GM12878 (cell line): ENCODE data around the gene USP5. TPM values are rescaled to one million over a fixed set of nuclear protein-coding genes. Genes with fewer than 3 reads are reported as not detected.

Experiments
- FOXK2 ChIP-seq: fragments of 450-650 bp; IDR thresholded peaks from 2 replicates; pipeline ENCODE4 v1.6.1; 2017; ENCODE audit warnings: mild to moderate bottlenecking, moderate library complexity
- FOXM1 ChIP-seq: IDR thresholded peaks from 2 replicates; pipeline ENCODE4 v1.6.1; 2012; ENCODE audit warnings: low read depth, mild to moderate bottlenecking, inconsistent platforms, low read length, moderate library complexity
- GATAD2B ChIP-seq: fragments of 450-650 bp; conservative IDR thresholded peaks from 2 replicates; pipeline ENCODE4 v1.6.1; 2017; ENCODE audit warnings: low read depth, mild to moderate bottlenecking, moderate library complexity
- JUNB ChIP-seq: IDR thresholded peaks from 2 replicates; pipeline ENCODE4 v1.6.1; 2016; ENCODE audit warnings: antibody characterized with exemption, mild to moderate bottlenecking
- SIN3A ChIP-seq: IDR thresholded peaks from 2 replicates; pipeline ENCODE4 v1.6.1; 2012; ENCODE audit warnings: low read depth, low read length, improper control_type of control experiment
- SIX5 ChIP-seq: IDR thresholded peaks from 2 replicates; pipeline ENCODE4 v1.6.1; 2011; ENCODE audit warnings: mild to moderate bottlenecking, low read depth, low read length, moderate library complexity; ENCODE audit not compliant: severe bottlenecking
- SREBF1 ChIP-seq: IDR thresholded peaks from 2 replicates; pipeline ENCODE4 v1.6.1; 2012; ENCODE audit warnings: mild to moderate bottlenecking, low read length
- TAF1 ChIP-seq: IDR thresholded peaks from 2 replicates; pipeline ENCODE4 v1.6.1; 2011; ENCODE audit warnings: mild to moderate bottlenecking, low read depth, low read length, borderline replicate concordance
- TBL1XR1 ChIP-seq: IDR thresholded peaks from 2 replicates; pipeline ENCODE4 v1.6.1; 2012; ENCODE audit warnings: low read depth, low read length, improper control_type of control experiment
- USF1 ChIP-seq: IDR thresholded peaks from 2 replicates; pipeline ENCODE4 v1.6.1; 2011; ENCODE audit warnings: borderline replicate concordance, low read depth, mild to moderate bottlenecking, moderate library complexity, mixed read lengths, low read length; ENCODE audit not compliant: insufficient read depth; ENCODE audit errors: extremely low read length
- YY1 ChIP-seq: IDR thresholded peaks from 2 replicates; pipeline ENCODE4 v1.6.1; 2011; ENCODE audit warnings: low read depth, mild to moderate bottlenecking, low read length
- ZNF274 ChIP-seq: IDR thresholded peaks from one replicate; pipeline ENCODE4 v1.8.0; 2011; ENCODE audit not compliant: insufficient read length, insufficient read depth
- polyA plus RNA-seq, 11 experiments: library from polyadenylated mRNA; depleted of rRNA in 4 of 11; unstranded in 6 of 11; stranded (reverse) in 5 of 11; fragments of >200 nt; fragmentation: Nextera tagmentation in 4 of 11; fragmentation: Illumina TruSeq in 1 of 11; extraction: Ambion mirVana in 4 of 11; extraction: Trizol in 1 of 11; gene quantifications; 1 replicate in 1 of 11; 2 replicates in 10 of 11; pipeline versions ENCODE4 v1.2.1 to v1.2.3, GENCODE V29; 2011 to 2016; ENCODE audit warnings: inconsistent platforms in 2 of 11, missing spikeins in 2 of 11, low read depth in 1 of 11
- total RNA-seq, 4 experiments: library from RNA; depleted of rRNA in 3 of 4; stranded (reverse); fragments of >200 nt in 3 of 4; fragmentation: Illumina TruSeq in 1 of 4; extraction: Trizol in 1 of 4; gene quantifications; 2 replicates each; pipeline versions ENCODE4 v1.2.1 to v1.2.3, GENCODE V29; 2013 to 2021
- TF ChIP-seq, protein P1 (sequence below): fragments of 450-650 bp; IDR thresholded peaks from 2 replicates; pipeline ENCODE4 v1.6.1; 2016; ENCODE audit warnings: mild to moderate bottlenecking, moderate library complexity, borderline replicate concordance
- TF ChIP-seq, protein P2 (sequence below): IDR thresholded peaks from 2 replicates; pipeline ENCODE4 v1.6.1; 2012; ENCODE audit warnings: low read length, inconsistent platforms
- TF ChIP-seq, protein P3 (sequence below): fragments of 450-650 bp; IDR thresholded peaks from 2 replicates; pipeline ENCODE4 v1.6.1; 2017; ENCODE audit warnings: low read depth, mild to moderate bottlenecking, moderate library complexity
- TF ChIP-seq, protein P4 (sequence below): fragments of 450-650 bp; IDR thresholded peaks from 2 replicates; pipeline ENCODE4 v1.6.1; 2018; ENCODE audit warnings: borderline replicate concordance, mild to moderate bottlenecking; ENCODE audit not compliant: partially characterized antibody
- TF ChIP-seq, protein P5 (sequence below): IDR thresholded peaks from 2 replicates; pipeline ENCODE4 v1.6.1; 2012; ENCODE audit warnings: low read depth, low read length, improper control_type of control experiment

The USP5 gene
- total and polyA plus RNA-seq, 10 of the 15 experiments (the other 5 are each of a cell fraction or from before 2014, with no cell fraction given) = 2.5 to 124 (median 74.6) TPM

DNA sequence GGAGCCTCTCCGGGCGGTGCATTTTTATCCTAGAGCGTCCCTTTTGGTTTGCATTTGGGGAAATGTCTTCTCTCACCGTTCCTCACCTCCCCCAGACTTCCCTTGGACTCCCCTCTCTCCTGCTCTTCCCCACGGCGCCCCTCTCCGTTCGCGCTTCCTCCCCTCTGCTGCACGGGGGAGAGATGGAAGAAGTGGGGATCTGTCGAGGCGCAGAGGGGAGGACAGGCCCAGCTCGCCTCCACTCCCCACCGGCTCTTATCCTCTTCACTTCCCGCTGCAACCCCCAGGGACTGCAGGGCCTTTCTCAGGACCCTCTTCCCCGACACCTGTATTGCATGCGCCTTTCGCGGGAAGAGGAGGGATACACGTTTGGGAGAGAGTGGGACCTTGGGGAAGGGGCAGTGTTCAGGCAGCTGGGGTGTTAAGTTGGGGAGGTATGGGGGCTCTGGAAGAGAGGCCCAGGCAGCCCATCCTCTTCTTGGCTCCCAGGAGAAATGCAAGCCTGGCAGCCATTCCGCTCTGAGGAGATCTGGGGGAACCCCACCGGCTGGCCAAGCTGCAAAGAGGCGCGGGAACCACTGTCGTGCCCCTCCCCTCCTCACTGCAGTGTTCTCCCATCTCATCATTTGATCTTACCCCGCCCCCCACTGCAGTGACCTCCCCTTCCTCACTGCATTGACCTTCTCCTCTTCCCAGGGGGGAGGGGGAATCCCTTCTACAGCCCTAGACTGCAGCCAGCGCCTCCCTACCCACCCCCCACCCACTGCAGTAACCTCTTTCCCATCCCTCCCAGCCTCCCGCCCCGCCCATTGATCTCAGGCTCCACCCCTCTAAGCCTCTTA, 63.2 kb downstream of the USP5 start (continued):
- TF ChIP-seq, protein P1, sequence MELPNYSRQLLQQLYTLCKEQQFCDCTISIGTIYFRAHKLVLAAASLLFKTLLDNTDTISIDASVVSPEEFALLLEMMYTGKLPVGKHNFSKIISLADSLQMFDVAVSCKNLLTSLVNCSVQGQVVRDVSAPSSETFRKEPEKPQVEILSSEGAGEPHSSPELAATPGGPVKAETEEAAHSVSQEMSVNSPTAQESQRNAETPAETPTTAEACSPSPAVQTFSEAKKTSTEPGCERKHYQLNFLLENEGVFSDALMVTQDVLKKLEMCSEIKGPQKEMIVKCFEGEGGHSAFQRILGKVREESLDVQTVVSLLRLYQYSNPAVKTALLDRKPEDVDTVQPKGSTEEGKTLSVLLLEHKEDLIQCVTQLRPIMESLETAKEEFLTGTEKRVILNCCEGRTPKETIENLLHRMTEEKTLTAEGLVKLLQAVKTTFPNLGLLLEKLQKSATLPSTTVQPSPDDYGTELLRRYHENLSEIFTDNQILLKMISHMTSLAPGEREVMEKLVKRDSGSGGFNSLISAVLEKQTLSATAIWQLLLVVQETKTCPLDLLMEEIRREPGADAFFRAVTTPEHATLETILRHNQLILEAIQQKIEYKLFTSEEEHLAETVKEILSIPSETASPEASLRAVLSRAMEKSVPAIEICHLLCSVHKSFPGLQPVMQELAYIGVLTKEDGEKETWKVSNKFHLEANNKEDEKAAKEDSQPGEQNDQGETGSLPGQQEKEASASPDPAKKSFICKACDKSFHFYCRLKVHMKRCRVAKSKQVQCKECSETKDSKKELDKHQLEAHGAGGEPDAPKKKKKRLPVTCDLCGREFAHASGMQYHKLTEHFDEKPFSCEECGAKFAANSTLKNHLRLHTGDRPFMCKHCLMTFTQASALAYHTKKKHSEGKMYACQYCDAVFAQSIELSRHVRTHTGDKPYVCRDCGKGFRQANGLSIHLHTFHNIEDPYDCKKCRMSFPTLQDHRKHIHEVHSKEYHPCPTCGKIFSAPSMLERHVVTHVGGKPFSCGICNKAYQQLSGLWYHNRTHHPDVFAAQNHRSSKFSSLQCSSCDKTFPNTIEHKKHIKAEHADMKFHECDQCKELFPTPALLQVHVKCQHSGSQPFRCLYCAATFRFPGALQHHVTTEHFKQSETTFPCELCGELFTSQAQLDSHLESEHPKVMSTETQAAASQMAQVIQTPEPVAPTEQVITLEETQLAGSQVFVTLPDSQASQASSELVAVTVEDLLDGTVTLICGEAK = peak; percentile 28; the same call in 1 of the 2 replicates
- TF ChIP-seq GATAD2B (0 out of 2 replicates have a peak, but pooled peaks have one; percentile 11), SIN3A (no peak), SREBF1 (no peak), JUNB (no peak), ZNF274 (no peak), TAF1 (no peak), TBL1XR1 (no peak), SIX5 (no peak), FOXK2 (no peak), YY1 (peak; percentile 78), USF1 (no peak), FOXM1 (no peak)
- TF ChIP-seq, protein P2, sequence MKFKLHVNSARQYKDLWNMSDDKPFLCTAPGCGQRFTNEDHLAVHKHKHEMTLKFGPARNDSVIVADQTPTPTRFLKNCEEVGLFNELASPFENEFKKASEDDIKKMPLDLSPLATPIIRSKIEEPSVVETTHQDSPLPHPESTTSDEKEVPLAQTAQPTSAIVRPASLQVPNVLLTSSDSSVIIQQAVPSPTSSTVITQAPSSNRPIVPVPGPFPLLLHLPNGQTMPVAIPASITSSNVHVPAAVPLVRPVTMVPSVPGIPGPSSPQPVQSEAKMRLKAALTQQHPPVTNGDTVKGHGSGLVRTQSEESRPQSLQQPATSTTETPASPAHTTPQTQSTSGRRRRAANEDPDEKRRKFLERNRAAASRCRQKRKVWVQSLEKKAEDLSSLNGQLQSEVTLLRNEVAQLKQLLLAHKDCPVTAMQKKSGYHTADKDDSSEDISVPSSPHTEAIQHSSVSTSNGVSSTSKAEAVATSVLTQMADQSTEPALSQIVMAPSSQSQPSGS = no peak
- TF ChIP-seq, protein P3, sequence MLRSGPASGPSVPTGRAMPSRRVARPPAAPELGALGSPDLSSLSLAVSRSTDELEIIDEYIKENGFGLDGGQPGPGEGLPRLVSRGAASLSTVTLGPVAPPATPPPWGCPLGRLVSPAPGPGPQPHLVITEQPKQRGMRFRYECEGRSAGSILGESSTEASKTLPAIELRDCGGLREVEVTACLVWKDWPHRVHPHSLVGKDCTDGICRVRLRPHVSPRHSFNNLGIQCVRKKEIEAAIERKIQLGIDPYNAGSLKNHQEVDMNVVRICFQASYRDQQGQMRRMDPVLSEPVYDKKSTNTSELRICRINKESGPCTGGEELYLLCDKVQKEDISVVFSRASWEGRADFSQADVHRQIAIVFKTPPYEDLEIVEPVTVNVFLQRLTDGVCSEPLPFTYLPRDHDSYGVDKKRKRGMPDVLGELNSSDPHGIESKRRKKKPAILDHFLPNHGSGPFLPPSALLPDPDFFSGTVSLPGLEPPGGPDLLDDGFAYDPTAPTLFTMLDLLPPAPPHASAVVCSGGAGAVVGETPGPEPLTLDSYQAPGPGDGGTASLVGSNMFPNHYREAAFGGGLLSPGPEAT = peak; percentile 24; the same call in 1 of the 2 replicates
- TF ChIP-seq, protein P4, sequence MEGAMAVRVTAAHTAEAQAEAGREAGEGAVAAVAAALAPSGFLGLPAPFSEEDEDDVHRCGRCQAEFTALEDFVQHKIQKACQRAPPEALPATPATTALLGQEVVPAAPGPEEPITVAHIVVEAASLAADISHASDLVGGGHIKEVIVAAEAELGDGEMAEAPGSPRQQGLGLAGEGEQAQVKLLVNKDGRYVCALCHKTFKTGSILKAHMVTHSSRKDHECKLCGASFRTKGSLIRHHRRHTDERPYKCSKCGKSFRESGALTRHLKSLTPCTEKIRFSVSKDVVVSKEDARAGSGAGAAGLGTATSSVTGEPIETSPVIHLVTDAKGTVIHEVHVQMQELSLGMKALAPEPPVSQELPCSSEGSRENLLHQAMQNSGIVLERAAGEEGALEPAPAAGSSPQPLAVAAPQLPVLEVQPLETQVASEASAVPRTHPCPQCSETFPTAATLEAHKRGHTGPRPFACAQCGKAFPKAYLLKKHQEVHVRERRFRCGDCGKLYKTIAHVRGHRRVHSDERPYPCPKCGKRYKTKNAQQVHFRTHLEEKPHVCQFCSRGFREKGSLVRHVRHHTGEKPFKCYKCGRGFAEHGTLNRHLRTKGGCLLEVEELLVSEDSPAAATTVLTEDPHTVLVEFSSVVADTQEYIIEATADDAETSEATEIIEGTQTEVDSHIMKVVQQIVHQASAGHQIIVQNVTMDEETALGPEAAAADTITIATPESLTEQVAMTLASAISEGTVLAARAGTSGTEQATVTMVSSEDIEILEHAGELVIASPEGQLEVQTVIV = no peak
- TF ChIP-seq, protein P5, sequence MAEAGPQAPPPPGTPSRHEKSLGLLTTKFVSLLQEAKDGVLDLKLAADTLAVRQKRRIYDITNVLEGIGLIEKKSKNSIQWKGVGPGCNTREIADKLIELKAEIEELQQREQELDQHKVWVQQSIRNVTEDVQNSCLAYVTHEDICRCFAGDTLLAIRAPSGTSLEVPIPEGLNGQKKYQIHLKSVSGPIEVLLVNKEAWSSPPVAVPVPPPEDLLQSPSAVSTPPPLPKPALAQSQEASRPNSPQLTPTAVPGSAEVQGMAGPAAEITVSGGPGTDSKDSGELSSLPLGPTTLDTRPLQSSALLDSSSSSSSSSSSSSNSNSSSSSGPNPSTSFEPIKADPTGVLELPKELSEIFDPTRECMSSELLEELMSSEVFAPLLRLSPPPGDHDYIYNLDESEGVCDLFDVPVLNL = no peak
